LNCaP clone FGC (cell line): ENCODE data around the gene TSPAN5.

Experiments
- DNase-seq: peaks from one replicate; pipeline ENCODE4 v3.0.0-alpha.2; 2011; ENCODE audit warnings: low read depth
- H3K4me3 ChIP-seq: 2 replicates; pipeline ENCODE4 v1.5.1; 2011; ENCODE audit warnings: mild to moderate bottlenecking, low read depth, low read length, control low read depth
- CTCF ChIP-seq: IDR thresholded peaks from 2 replicates; pipeline ENCODE4 v1.5.1; 2012; ENCODE audit warnings: mild to moderate bottlenecking; ENCODE audit not compliant: control insufficient read depth, insufficient read depth; ENCODE audit errors: extremely low read depth

The TSPAN5 gene

DNA sequence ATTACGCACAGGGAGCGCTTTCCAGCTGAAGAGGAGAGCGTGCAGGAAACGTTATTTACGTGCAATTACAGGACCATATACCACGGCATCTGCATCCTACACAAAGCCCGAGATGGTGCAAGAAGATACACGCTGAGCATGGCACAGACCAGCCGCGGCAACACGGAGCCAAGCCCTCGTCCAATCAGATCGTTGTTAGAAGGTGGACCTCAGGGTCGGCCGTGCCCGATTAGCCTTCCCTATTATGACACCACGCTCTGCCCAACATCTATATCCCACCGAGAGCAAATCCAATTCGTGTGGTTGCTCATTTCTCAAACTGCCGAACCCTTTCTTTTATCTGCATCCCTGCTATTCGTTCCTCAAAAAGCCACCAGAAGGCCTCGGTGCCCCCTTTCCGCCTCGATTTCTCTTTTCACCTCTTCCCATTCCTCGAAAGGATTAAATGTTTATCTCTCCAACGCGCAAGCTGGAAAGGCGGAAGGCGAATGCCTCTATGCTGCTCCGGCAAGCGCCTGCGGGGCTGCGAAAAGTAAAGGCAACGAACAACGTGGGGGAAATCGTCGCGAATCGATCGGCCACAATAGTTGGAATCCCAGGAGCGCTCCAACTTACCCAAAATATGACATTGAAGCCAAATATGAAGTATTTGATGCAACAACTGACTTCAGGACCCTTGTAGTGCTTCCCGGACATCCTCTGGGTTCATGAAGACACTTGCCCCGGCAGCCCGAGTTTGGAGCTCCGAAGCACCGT, 702 bp downstream of the TSPAN5 start:
- H3K4me3 ChIP-seq: peak overlapping the region; percentile 63
- DNase-seq: no peak
- no peak for TF ChIP-seq CTCF

- no peak overlapping the region for H3K4me3 ChIP-seq
- no peak for TF ChIP-seq CTCF
- DNase-seq: no peak
These were observed 1.5 kb downstream of the TSPAN5 start for GRCh38 chr4:98656886-98657285.

- no peak for TF ChIP-seq CTCF
- H3K4me3 ChIP-seq: no peak overlapping the region
- no peak for DNase-seq
These were observed 2.0 kb downstream of the TSPAN5 start for GRCh38 chr4:98656443-98656842.

DNA sequence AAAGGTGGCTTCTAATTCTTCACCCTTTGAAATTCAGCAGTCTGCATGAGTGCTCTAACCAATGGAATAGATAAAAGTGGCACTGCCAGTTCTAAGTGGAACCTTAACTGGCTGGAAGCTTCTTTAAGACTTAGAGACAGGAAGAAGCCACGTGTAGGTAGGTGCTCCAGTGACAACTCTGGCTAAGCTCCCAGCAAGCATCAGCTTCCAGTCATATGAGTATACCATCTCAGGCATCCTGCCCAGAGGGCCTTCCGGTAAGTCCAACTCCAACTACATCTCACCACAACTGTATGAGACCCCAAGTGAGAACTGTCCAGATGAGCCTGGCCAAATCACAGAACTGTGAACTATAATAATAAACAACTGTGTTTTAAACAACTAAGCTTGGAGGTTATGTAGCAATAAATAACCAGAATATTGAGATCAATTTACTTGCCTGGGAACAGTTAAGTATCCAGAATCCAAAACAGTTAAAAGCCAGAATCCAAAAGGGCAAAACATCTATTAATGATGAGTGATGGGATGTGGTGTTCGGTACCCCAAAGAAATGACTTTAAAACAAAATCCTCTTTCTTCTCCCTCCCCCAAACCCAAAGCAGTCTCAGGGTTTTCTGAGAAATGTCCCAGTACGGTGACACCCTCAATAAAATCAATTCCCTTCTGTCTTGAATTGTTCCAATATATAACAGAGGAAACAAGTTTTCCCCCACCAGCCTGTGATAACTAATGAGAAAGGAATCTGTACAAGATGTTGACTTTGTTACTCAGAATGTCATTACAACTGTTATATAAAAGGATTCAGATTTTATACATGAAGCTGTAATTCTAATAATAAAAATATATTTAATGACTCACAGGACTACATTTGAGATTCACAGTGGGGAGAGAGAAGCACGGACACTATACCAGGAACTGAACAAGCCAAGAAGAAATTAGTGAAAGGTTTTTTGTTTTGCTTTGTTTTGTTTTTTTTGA, 4.2 kb downstream of the TSPAN5 start:
- no peak for TF ChIP-seq CTCF
- DNase-seq: no peak
- H3K4me3 ChIP-seq: no peak overlapping the region

DNA sequence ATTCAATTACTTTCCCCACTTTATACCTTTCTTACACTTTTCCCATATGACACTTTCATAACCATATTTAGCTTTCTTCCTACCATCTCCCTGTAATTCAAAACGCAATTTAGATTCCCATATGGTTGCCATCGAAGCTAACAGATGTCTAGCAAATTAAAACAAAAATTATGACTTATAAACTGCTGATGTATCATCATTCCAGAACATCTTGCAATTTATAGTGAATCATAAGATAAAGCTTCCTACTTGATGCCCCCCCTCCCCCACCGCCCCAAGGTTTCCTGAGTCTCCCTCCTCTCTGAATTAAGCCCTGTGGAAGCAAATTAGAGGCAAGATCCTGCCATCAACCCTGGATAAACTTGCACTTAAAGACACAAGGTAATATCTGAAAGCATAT, 5.4 kb downstream of the TSPAN5 start:
- no peak for TF ChIP-seq CTCF
- no peak for DNase-seq
- H3K4me3 ChIP-seq: no peak overlapping the region

GRCh38 chr4:98648602-98649001, 9.8 kb downstream of the TSPAN5 start:
- DNase-seq: no peak
- no peak for TF ChIP-seq CTCF
- H3K4me3 ChIP-seq: no peak overlapping the region
